ENCODE measurements around the gene SERGEF. TPM values are rescaled to one million over a fixed set of nuclear protein-coding genes. Genes with fewer than 3 reads are reported as not detected.

SERGEF gene
- total and polyA plus RNA-seq, 2 of the 13 experiments (the other 11 are each of a cell fraction or from before 2014, with no cell fraction given) = 54.5 to 114 TPM

DNA sequence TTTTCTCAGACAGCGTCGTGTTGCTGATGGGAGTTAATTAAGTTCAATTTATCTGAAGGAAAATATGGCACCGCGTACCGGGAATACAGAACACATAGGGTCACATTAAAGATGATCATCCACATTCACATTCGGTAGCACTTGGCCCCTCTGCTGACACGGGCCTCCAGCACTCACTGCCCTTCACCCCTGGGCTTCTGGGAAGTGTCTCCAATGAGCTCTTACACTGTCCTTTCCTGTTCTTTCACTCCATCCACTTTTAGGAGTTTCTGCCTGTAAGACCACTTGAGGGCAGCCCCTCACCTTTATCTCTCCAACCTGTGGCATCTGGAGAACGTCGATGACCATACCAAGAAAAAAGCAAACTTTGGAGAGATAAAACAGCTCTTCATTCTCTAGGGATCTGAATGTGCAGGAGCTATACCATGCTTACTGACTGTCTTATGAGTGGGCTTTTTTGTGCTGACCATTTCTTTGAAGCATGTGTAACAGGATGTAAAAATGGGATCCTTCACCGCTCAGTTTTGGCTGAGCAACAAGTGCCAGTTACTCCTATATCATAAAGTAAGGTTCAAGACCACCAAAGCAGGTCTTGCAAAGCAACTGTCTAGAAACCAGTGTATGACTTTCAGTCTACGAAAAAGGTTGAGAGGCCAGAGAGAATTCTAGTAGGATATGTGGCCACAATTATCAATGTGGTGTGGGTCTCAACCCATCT, 1.1 kb upstream of the SERGEF start (continued):
- TF ChIP-seq, protein P1, sequence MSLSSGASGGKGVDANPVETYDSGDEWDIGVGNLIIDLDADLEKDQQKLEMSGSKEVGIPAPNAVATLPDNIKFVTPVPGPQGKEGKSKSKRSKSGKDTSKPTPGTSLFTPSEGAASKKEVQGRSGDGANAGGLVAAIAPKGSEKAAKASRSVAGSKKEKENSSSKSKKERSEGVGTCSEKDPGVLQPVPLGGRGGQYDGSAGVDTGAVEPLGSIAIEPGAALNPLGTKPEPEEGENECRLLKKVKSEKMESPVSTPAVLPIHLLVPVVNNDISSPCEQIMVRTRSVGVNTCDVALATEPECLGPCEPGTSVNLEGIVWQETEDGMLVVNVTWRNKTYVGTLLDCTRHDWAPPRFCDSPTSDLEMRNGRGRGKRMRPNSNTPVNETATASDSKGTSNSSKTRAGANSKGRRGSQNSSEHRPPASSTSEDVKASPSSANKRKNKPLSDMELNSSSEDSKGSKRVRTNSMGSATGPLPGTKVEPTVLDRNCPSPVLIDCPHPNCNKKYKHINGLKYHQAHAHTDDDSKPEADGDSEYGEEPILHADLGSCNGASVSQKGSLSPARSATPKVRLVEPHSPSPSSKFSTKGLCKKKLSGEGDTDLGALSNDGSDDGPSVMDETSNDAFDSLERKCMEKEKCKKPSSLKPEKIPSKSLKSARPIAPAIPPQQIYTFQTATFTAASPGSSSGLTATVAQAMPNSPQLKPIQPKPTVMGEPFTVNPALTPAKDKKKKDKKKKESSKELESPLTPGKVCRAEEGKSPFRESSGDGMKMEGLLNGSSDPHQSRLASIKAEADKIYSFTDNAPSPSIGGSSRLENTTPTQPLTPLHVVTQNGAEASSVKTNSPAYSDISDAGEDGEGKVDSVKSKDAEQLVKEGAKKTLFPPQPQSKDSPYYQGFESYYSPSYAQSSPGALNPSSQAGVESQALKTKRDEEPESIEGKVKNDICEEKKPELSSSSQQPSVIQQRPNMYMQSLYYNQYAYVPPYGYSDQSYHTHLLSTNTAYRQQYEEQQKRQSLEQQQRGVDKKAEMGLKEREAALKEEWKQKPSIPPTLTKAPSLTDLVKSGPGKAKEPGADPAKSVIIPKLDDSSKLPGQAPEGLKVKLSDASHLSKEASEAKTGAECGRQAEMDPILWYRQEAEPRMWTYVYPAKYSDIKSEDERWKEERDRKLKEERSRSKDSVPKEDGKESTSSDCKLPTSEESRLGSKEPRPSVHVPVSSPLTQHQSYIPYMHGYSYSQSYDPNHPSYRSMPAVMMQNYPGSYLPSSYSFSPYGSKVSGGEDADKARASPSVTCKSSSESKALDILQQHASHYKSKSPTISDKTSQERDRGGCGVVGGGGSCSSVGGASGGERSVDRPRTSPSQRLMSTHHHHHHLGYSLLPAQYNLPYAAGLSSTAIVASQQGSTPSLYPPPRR (CRISPR knock-in tag; IDR thresholded peaks at IDR 0.05; ENCODE audit: borderline replicate concordance) = no peak
- 0 out of 2 replicates have a peak, but pooled peaks have one; percentile 19 for TF ChIP-seq ARID2 (CRISPR knock-in tag; IDR thresholded peaks at IDR 0.05; ENCODE audit: borderline replicate concordance)
- TF ChIP-seq, protein P2, sequence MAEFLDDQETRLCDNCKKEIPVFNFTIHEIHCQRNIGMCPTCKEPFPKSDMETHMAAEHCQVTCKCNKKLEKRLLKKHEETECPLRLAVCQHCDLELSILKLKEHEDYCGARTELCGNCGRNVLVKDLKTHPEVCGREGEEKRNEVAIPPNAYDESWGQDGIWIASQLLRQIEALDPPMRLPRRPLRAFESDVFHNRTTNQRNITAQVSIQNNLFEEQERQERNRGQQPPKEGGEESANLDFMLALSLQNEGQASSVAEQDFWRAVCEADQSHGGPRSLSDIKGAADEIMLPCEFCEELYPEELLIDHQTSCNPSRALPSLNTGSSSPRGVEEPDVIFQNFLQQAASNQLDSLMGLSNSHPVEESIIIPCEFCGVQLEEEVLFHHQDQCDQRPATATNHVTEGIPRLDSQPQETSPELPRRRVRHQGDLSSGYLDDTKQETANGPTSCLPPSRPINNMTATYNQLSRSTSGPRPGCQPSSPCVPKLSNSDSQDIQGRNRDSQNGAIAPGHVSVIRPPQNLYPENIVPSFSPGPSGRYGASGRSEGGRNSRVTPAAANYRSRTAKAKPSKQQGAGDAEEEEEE (CRISPR knock-in tag; IDR thresholded peaks at IDR 0.05; ENCODE audit: borderline replicate concordance) = peak; percentile 57; the same call in 1 of the 2 replicates
- no peak for TF ChIP-seq BCL6 (CRISPR knock-in tag; IDR thresholded peaks at IDR 0.05)
- 0 out of 2 replicates have a peak, but pooled peaks have one; percentile 11 for TF ChIP-seq ZNF354B (CRISPR knock-in tag; IDR thresholded peaks at IDR 0.05)
- TF ChIP-seq, protein P3, sequence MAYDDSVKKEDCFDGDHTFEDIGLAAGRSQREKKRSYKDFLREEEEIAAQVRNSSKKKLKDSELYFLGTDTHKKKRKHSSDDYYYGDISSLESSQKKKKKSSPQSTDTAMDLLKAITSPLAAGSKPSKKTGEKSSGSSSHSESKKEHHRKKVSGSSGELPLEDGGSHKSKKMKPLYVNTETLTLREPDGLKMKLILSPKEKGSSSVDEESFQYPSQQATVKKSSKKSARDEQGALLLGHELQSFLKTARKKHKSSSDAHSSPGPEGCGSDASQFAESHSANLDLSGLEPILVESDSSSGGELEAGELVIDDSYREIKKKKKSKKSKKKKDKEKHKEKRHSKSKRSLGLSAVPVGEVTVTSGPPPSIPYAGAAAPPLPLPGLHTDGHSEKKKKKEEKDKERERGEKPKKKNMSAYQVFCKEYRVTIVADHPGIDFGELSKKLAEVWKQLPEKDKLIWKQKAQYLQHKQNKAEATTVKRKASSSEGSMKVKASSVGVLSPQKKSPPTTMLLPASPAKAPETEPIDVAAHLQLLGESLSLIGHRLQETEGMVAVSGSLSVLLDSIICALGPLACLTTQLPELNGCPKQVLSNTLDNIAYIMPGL (CRISPR knock-in tag; IDR thresholded peaks at IDR 0.05; ENCODE audit: borderline replicate concordance in 1 of 2, low read depth in 1 of 2) = peak in 1 of 2 experiments; percentile 4; a peak in 2 of 4 replicates
- TF ChIP-seq ZSCAN25 (CRISPR knock-in tag; IDR thresholded peaks at IDR 0.05) = 0 out of 2 replicates have a peak, but pooled peaks have one; percentile 10
